B cell (primary cell): ENCODE data around the gene EIF1AD. TPM values are rescaled to one million over a fixed set of nuclear protein-coding genes. Genes with fewer than 3 reads are reported as not detected.

Source experiments
- ATAC-seq: fragments of 200-7000 bp; cut with Tn5 transposase; one replicate; pipeline ENCODE4 v1.10.0; 2021; ENCODE audit warnings: low read depth, mild to moderate bottlenecking, moderate number of reproducible peaks, moderate library complexity
- CTCF ChIA-PET: fragments of 350-600 bp; sonication (Branson Sonifier 250); formaldehyde crosslinking; loops from one replicate; lab custom pipeline; 2021; ENCODE audit warnings: antibody characterized with exemption, inconsistent platforms; lab: Charles Lee
- POLR2A ChIA-PET: fragments of 350-600 bp; sonication (Branson Sonifier 250); formaldehyde crosslinking; loops from one replicate; lab custom pipeline; 2021; ENCODE audit warnings: antibody characterized with exemption; lab: Charles Lee
- DNase-seq: peaks from one replicate; pipeline ENCODE4 v3.0.0; 2013
- H2AFZ ChIP-seq: 2 replicates; pipeline ENCODE4 v1.6.1; 2012; ENCODE audit warnings: mild to moderate bottlenecking, low read depth, low read length; ENCODE audit not compliant: insufficient read depth, poor library complexity, severe bottlenecking
- H3K27ac ChIP-seq, 2 donors: 1 replicate in 1 of 2; 2 replicates in 1 of 2; pipeline ENCODE4 v1.5.1; 2012 to 2013; ENCODE audit warnings: low read length in 2 of 2, mild to moderate bottlenecking in 2 of 2, moderate library complexity in 1 of 2
- H3K27me3 ChIP-seq, 4 experiments: fragments of 200-600 bp in 1 of 4; sonication (generic) in 1 of 4; replicated peaks in 1 of 4; 1 replicate in 2 of 4; 2 replicates in 2 of 4; pipeline versions ENCODE4 v1.6.1 to v1.7.0; 2013 to 2016; ENCODE audit warnings: low read length in 3 of 4, mild to moderate bottlenecking in 2 of 4, mixed read lengths in 1 of 4, moderate library complexity in 1 of 4; ENCODE audit not compliant: insufficient read depth in 4 of 4, control insufficient read depth in 3 of 4; ENCODE audit errors: control extremely low read depth in 1 of 4
- H3K36me3 ChIP-seq, 2 experiments: replicated peaks in 1 of 2; 1 replicate in 1 of 2; 2 replicates in 1 of 2; pipeline versions ENCODE4 v1.6.1 to v1.7.1; 2013; ENCODE audit warnings: low read length in 1 of 2; ENCODE audit not compliant: insufficient read depth in 2 of 2, control insufficient read depth in 1 of 2; ENCODE audit errors: control extremely low read depth in 1 of 2, extremely low read depth in 1 of 2
- H3K4me1 ChIP-seq, 2 donors: fragments of 200-600 bp in 1 of 2; sonication (generic) in 1 of 2; 1 replicate in 1 of 2; 2 replicates in 1 of 2; pipeline versions ENCODE4 v1.5.1 to v1.6.1; 2013 to 2017; ENCODE audit warnings: low read length in 2 of 2; ENCODE audit not compliant: control insufficient read depth in 2 of 2, insufficient read depth in 2 of 2
- H3K4me2 ChIP-seq: replicated peaks from 2 replicates; pipeline ENCODE3; 2012; ENCODE audit warnings: mild to moderate bottlenecking, low read depth, low read length; ENCODE audit not compliant: poor library complexity, severe bottlenecking
- H3K4me3 ChIP-seq, 5 experiments: fragments of 200-600 bp in 1 of 5; sonication (generic) in 1 of 5; 1 replicate in 3 of 5; 2 replicates in 2 of 5; pipeline versions ENCODE4 v1.5.1 to v1.7.0; 2011 to 2016; ENCODE audit warnings: low read length in 4 of 5, mild to moderate bottlenecking in 4 of 5, low read depth in 2 of 5, control low read depth in 1 of 5, moderate library complexity in 1 of 5; ENCODE audit not compliant: insufficient read depth in 1 of 5; ENCODE audit errors: control extremely low read depth in 1 of 5, extremely low read depth in 1 of 5
- H3K79me2 ChIP-seq: fragments of 200-600 bp; sonication (generic); one replicate; pipeline ENCODE4 v1.6.0; 2016; ENCODE audit warnings: low read length; ENCODE audit not compliant: control insufficient read depth, insufficient read depth
- H3K9ac ChIP-seq: fragments of 200-600 bp; sonication (generic); 2 replicates; pipeline ENCODE4 v1.6.1; 2017; ENCODE audit warnings: mild to moderate bottlenecking, low read length, moderate library complexity
- H3K9me3 ChIP-seq, 3 donors: one replicate each; pipeline versions ENCODE4 v1.6.1 to v1.7.1; 2013; ENCODE audit warnings: low read length in 2 of 3; ENCODE audit not compliant: control insufficient read depth in 2 of 3, insufficient read depth in 1 of 3; ENCODE audit errors: control extremely low read depth in 1 of 3
- H4K20me1 ChIP-seq: 2 replicates; pipeline ENCODE4 v1.6.0; 2012; ENCODE audit warnings: mild to moderate bottlenecking, low read length; ENCODE audit not compliant: insufficient read depth, control insufficient read depth, poor library complexity, severe bottlenecking
- H3K27ac Mint-ChIP-seq: one replicate; pipeline ENCODE4 v1.8.0; 2021; ENCODE audit warnings: mixed read lengths
- H3K27me3 Mint-ChIP-seq: one replicate; pipeline ENCODE4 v1.8.0; 2021; ENCODE audit warnings: mixed read lengths
- H3K4me1 Mint-ChIP-seq: one replicate; pipeline ENCODE4 v1.8.0; 2021; ENCODE audit warnings: mixed read lengths
- H3K4me3 Mint-ChIP-seq: one replicate; pipeline ENCODE4 v1.8.0; 2021; ENCODE audit warnings: mixed read lengths
- H3K9me3 Mint-ChIP-seq: one replicate; pipeline ENCODE4 v1.8.0; 2022; ENCODE audit warnings: mixed read lengths; ENCODE audit not compliant: insufficient read depth
- EZH2 ChIP-seq: IDR thresholded peaks from 2 replicates; pipeline ENCODE4 v1.6.1; 2012; ENCODE audit warnings: borderline replicate concordance, low read depth, mild to moderate bottlenecking, moderate library complexity, low read length; ENCODE audit not compliant: insufficient read depth, poor library complexity, severe bottlenecking
- WGBS: methylation state at CpG from one replicate; pipeline ENCODE4 v1.1.5; 2013; ENCODE audit warnings: missing lambda C conversion rate; ENCODE audit not compliant: insufficient coverage; 5-methylcytosine and 5-hydroxymethylcytosine counted together
- intact Hi-C: fragments of 100-400 bp; cut with micrococcal nuclease; formaldehyde crosslinking; loops from one replicate; pipeline ENCODE4 v1.10.0; 2022
- polyA plus RNA-seq: library from polyadenylated mRNA; depleted of rRNA; stranded (reverse); fragments of >200 nt; gene quantifications from 2 replicates; pipeline ENCODE4 v1.2.3, GENCODE V29; 2012
- total RNA-seq, 2 donors: library from RNA; stranded (reverse); fragments of 120-200 nt in 1 of 2; gene quantifications; 1 replicate in 1 of 2; 2 replicates in 1 of 2; pipeline versions ENCODE4 v1.2.3 to v1.2.4, GENCODE V29; 2013 to 2022
- TF ChIP-seq, protein P1 (sequence below): fragments of 200-600 bp; IDR thresholded peaks from one replicate; pipeline ENCODE4 v1.8.0; 2022; ENCODE audit warnings: antibody characterized with exemption, mild to moderate bottlenecking

Gene EIF1AD
- total and polyA plus RNA-seq, 2 donors (not counting 1 experiment from before 2014, with no cell fraction given) = 56.9 to 65.2 TPM

DNA sequence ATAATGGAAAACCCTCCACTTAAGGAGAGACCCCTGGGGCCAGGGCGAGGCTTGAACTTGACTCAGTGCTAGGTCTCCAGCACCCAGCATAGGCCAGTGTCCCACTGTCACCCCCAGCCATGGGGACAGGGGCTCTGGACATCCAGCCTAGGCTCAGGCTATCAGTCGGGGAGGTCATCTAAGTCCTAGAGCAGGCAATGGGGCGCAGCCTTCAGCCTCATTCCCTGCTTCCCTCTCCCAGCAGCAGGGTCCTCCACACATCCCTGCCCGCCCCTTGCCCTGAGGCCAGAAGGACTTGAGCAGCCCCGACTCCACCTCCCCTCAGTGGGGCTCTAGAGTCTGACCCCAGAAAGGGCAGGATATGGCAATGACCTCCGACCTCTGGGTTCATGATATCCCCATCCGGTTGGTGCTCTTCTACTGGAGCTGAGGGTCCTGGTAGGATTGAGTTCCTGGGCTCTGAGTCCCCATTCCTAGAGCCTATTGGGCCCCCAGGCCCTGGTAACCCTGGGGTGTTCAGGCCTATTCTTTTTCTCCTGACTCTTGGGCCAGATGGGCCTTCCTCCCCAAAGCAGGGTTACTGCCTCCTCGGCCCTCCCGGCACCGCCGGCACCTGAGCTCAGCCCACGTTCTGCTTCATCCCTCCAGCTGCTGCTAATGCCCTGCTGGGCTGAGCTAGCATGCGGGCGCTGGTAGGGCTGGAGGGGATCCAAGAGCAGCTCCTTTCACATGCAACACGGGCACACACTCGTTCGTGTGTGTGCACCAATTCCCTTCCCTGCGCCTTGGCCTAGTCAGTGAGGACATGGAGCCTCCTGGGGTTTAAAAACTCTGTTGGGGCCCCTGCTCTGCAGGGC lies 14.2 kb upstream of the EIF1AD start:
- Mint-ChIP-seq H3K27ac (no peak overlapping the region), H3K9me3 (no peaks in the 10 kb centered on the region), H3K27me3 (peaks cover 3% of the 10 kb centered on the region), H3K4me3 (no peak overlapping the region), H3K4me1 (peaks cover 2% of the 10 kb centered on the region)
- no peak overlapping the region for H3K4me2 ChIP-seq
- H4K20me1 ChIP-seq = no peaks in the 10 kb centered on the region
- intact Hi-C loops = no loop called here
- H3K27me3 ChIP-seq = peaks cover 0 to 28% (median 12%) of the 10 kb centered on the region in 4 experiments
- no peaks in the 10 kb centered on the region for H3K79me2 ChIP-seq
- no peak for TF ChIP-seq EZH2
- TF ChIP-seq, protein P1, sequence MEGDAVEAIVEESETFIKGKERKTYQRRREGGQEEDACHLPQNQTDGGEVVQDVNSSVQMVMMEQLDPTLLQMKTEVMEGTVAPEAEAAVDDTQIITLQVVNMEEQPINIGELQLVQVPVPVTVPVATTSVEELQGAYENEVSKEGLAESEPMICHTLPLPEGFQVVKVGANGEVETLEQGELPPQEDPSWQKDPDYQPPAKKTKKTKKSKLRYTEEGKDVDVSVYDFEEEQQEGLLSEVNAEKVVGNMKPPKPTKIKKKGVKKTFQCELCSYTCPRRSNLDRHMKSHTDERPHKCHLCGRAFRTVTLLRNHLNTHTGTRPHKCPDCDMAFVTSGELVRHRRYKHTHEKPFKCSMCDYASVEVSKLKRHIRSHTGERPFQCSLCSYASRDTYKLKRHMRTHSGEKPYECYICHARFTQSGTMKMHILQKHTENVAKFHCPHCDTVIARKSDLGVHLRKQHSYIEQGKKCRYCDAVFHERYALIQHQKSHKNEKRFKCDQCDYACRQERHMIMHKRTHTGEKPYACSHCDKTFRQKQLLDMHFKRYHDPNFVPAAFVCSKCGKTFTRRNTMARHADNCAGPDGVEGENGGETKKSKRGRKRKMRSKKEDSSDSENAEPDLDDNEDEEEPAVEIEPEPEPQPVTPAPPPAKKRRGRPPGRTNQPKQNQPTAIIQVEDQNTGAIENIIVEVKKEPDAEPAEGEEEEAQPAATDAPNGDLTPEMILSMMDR = no peak
- H3K27ac ChIP-seq = no peak overlapping the region
- CTCF ChIA-PET = no interaction called here
- no peak overlapping the region for H3K9ac ChIP-seq
- H3K4me3 ChIP-seq = no peak overlapping the region
- H2AFZ ChIP-seq = no peak overlapping the region
- H3K36me3 ChIP-seq = no peaks in the 10 kb centered on the region
- DNase-seq (no peak), ATAC-seq (no peak)
- WGBS = 94% methylated on average over 15 of the region's 18 CpGs
- POLR2A ChIA-PET = interaction anchor here (0.7 kb wide), 1 partner anchor 304 kb away, joined by 3 read pairs; no protein-coding TSS in a partner anchor
- H3K4me1 ChIP-seq = peaks cover 11 to 13% of the 10 kb centered on the region in 2 donors
- H3K9me3 ChIP-seq = peaks cover 0 to 12% (median 0%) of the 10 kb centered on the region in 3 donors

DNA sequence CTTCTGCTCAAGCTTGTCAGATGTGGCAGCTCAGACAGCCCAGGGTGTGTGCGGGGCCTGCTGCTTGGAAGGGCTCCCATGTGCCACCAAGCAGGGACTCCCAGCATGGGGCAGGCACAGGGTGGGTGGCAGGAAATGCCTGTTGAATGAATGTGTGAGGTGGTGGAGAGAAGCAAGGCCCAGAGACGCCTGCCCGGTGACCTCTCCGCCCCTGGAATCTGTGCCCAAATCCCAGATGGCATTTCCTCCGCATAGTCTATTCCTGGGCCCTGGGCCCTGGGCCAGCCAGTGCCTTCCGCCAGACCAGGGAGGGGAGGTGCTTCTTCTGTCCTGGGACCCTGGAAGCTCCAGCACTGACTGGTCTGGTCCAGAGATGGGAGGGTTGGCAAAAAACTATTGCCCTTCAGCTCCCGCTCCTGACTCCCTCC lies 13.5 kb upstream of the EIF1AD start:
- no peak overlapping the region for H3K27ac Mint-ChIP-seq
- DNase-seq (no peak), ATAC-seq (no peak)
- peaks cover 4% of the 10 kb centered on the region for H3K27me3 Mint-ChIP-seq
- H3K9me3 ChIP-seq = peaks cover 0 to 12% (median 0%) of the 10 kb centered on the region in 3 donors
- no peak overlapping the region for H3K9ac ChIP-seq
- no peaks in the 10 kb centered on the region for H3K36me3 ChIP-seq
- H3K9me3 Mint-ChIP-seq = no peaks in the 10 kb centered on the region
- H3K4me2 ChIP-seq = no peak overlapping the region
- no peak overlapping the region for H3K27ac ChIP-seq
- TF ChIP-seq EZH2 = no peak
- TF ChIP-seq, protein P1 = no peak
- H3K4me3 Mint-ChIP-seq = no peak overlapping the region
- peaks cover 2% of the 10 kb centered on the region for H3K4me1 Mint-ChIP-seq
- WGBS = 97% methylated on average over 6 of the region's 7 CpGs
- H3K4me3 ChIP-seq = no peak overlapping the region
- intact Hi-C loops = no loop called here
- CTCF ChIA-PET = no interaction called here
- H2AFZ ChIP-seq = no peak overlapping the region
- POLR2A ChIA-PET = interaction anchor here (0.7 kb wide), 1 partner anchor 303 kb away, joined by 3 read pairs; no protein-coding TSS in a partner anchor
- peaks cover 11 to 13% of the 10 kb centered on the region in 2 donors for H3K4me1 ChIP-seq
- no peaks in the 10 kb centered on the region for H3K79me2 ChIP-seq
- no peaks in the 10 kb centered on the region for H4K20me1 ChIP-seq
- H3K27me3 ChIP-seq = peaks cover 0 to 29% (median 12%) of the 10 kb centered on the region in 4 experiments
